HepG2 (cell line): ENCODE data around the gene EWSR1. TPM values are rescaled to one million over a fixed set of nuclear protein-coding genes. Genes with fewer than 3 reads are reported as not detected.

Experiments
- CSRNP2 ChIP-seq: sonication (generic); formaldehyde crosslinking; conservative IDR thresholded peaks from 2 replicates; pipeline ENCODE4 v1.8.0; 2022; ENCODE audit warnings: low read depth, missing genetic modification reagents
- DMAP1 ChIP-seq: IDR thresholded peaks from 2 replicates; pipeline ENCODE4 v1.6.1; 2016
- ESRRA ChIP-seq: sonication (generic); formaldehyde crosslinking; IDR thresholded peaks from 2 replicates; pipeline ENCODE4 v1.5.1; 2020; ENCODE audit warnings: mild to moderate bottlenecking, low read depth, missing genetic modification reagents
- FOSL2 ChIP-seq: sonication (generic); formaldehyde crosslinking; IDR thresholded peaks from 2 replicates; pipeline ENCODE4 v1.4.0; 2020; ENCODE audit warnings: missing genetic modification reagents
- GATA4 ChIP-seq: sonication (generic); IDR thresholded peaks from 2 replicates; pipeline ENCODE4 v1.6.1; 2016; ENCODE audit warnings: antibody characterized with exemption, low read depth, borderline replicate concordance
- GATAD1 ChIP-seq: IDR thresholded peaks from 2 replicates; pipeline ENCODE4 v1.6.1; 2016; ENCODE audit warnings: missing genetic modification reagents, missing compliant biosample characterization
- HNF4G ChIP-seq, 2 experiments: sonication (generic) in 1 of 2; formaldehyde crosslinking in 1 of 2; IDR thresholded peaks; 2 replicates each; pipeline versions ENCODE4 v1.4.0 to v1.6.1; 2011 to 2020; ENCODE audit warnings: borderline replicate concordance in 2 of 2, low read depth in 2 of 2, mild to moderate bottlenecking in 2 of 2, low read length in 1 of 2, missing genetic modification reagents in 1 of 2, moderate library complexity in 1 of 2
- JDP2 ChIP-seq: sonication (generic); formaldehyde crosslinking; IDR thresholded peaks from 2 replicates; pipeline ENCODE4 v1.8.1; 2022; ENCODE audit warnings: missing genetic modification reagents, borderline replicate concordance
- KDM4B ChIP-seq: sonication (generic); formaldehyde crosslinking; IDR thresholded peaks from 2 replicates; pipeline ENCODE4 v1.4.0; 2020; ENCODE audit warnings: missing genetic modification reagents
- MXI1 ChIP-seq: IDR thresholded peaks from 3 replicates; pipeline ENCODE4 v1.6.1; 2012; ENCODE audit warnings: low read depth, low read length, inconsistent platforms, borderline replicate concordance
- PITX1 ChIP-seq: sonication (generic); formaldehyde crosslinking; IDR thresholded peaks from 2 replicates; pipeline ENCODE4 v1.5.1; 2020; ENCODE audit warnings: mild to moderate bottlenecking, missing genetic modification reagents
- PREB ChIP-seq: sonication (generic); formaldehyde crosslinking; IDR thresholded peaks from 2 replicates; pipeline ENCODE4 v1.4.0; 2020; ENCODE audit warnings: missing genetic modification reagents
- SAP130 ChIP-seq: IDR thresholded peaks from 2 replicates; pipeline ENCODE4 v1.6.1; 2016; ENCODE audit warnings: low read depth
- SETDB1 ChIP-seq: sonication (generic); formaldehyde crosslinking; IDR thresholded peaks from 2 replicates; pipeline ENCODE4 v1.5.1; 2020; ENCODE audit warnings: missing genetic modification reagents, mild to moderate bottlenecking, borderline replicate concordance
- TFDP2 ChIP-seq: sonication (generic); formaldehyde crosslinking; IDR thresholded peaks from 2 replicates; pipeline ENCODE4 v1.4.0; 2020; ENCODE audit warnings: missing genetic modification reagents
- THAP9 ChIP-seq: sonication (generic); formaldehyde crosslinking; IDR thresholded peaks from 2 replicates; pipeline ENCODE4; 2020; ENCODE audit warnings: missing genetic modification reagents, mild to moderate bottlenecking, borderline replicate concordance
- ZNF121 ChIP-seq: sonication (generic); formaldehyde crosslinking; IDR thresholded peaks from 2 replicates; pipeline ENCODE4 v1.5.0; 2020; ENCODE audit warnings: mild to moderate bottlenecking, missing genetic modification reagents
- ZNF552 ChIP-seq: sonication (generic); formaldehyde crosslinking; IDR thresholded peaks from 2 replicates; pipeline ENCODE4 v1.9.0; 2022; ENCODE audit warnings: missing genetic modification reagents, mild to moderate bottlenecking, borderline replicate concordance
- ZNF619 ChIP-seq: sonication (generic); formaldehyde crosslinking; IDR thresholded peaks from 2 replicates; pipeline ENCODE4 v1.4.0; 2020; ENCODE audit warnings: mild to moderate bottlenecking, missing genetic modification reagents
- polyA plus RNA-seq, 8 experiments: library from polyadenylated mRNA; depleted of rRNA in 3 of 8; stranded (reverse) in 7 of 8; unstranded in 1 of 8; fragments of >200 nt; fragmentation: Illumina TruSeq in 4 of 8; extraction: Trizol in 4 of 8; gene quantifications; 2 replicates each; pipeline versions ENCODE4 v1.2.1 to v1.2.3, GENCODE V29; 2011 to 2016; ENCODE audit warnings: low read depth in 4 of 8, missing spikeins in 1 of 8, mixed read lengths in 1 of 8; ENCODE audit not compliant: insufficient read depth in 1 of 8
- total RNA-seq, 5 experiments: library from RNA; depleted of rRNA; stranded (reverse); fragments of >200 nt; fragmentation: Illumina TruSeq; extraction: Trizol; gene quantifications; 2 replicates each; pipeline ENCODE4 v1.2.3, GENCODE V29; 2016; ENCODE audit warnings: low read depth in 1 of 5
- TF ChIP-seq, protein P1 (sequence below): sonication (generic); formaldehyde crosslinking; IDR thresholded peaks from 2 replicates; pipeline ENCODE4 v1.5.0; 2020; ENCODE audit warnings: missing genetic modification reagents

The EWSR1 gene
- total and polyA plus RNA-seq, 2 of the 13 experiments (the other 11 are each of a cell fraction or from before 2014, with no cell fraction given) = 211 to 326 TPM

GRCh38 chr22:29306175-29306834, 38.2 kb downstream of the EWSR1 start, which contains the start of gene GAS2L1 (continued):
- 0 out of 2 replicates have a peak, but pooled peaks have one; percentile 21 for TF ChIP-seq HNF4G (IDR thresholded peaks at IDR 0.05; ENCODE audit: borderline replicate concordance, low read depth, low read length)
- no peak for TF ChIP-seq HNF4G (CRISPR knock-in tag; IDR thresholded peaks at IDR 0.05; ENCODE audit: borderline replicate concordance, low read depth)
- TF ChIP-seq, protein P1, sequence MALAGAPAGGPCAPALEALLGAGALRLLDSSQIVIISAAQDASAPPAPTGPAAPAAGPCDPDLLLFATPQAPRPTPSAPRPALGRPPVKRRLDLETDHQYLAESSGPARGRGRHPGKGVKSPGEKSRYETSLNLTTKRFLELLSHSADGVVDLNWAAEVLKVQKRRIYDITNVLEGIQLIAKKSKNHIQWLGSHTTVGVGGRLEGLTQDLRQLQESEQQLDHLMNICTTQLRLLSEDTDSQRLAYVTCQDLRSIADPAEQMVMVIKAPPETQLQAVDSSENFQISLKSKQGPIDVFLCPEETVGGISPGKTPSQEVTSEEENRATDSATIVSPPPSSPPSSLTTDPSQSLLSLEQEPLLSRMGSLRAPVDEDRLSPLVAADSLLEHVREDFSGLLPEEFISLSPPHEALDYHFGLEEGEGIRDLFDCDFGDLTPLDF (CRISPR knock-in tag) = no peak
- TF ChIP-seq SETDB1 (CRISPR knock-in tag) = no peak
- 0 out of 2 replicates have a peak, but pooled peaks have one; percentile 39 for TF ChIP-seq PITX1 (CRISPR knock-in tag)
- TF ChIP-seq SAP130 (CRISPR knock-in tag) = peak; percentile 55
- TF ChIP-seq GATA4 = no peak
- no peak for TF ChIP-seq DMAP1 (CRISPR knock-in tag)
- no peak for TF ChIP-seq KDM4B
- TF ChIP-seq CSRNP2 (CRISPR knock-in tag) = no peak
- TF ChIP-seq ZNF121 (CRISPR knock-in tag) = 0 out of 2 replicates have a peak, but pooled peaks have one; percentile 15
- no peak for TF ChIP-seq ZNF619 (CRISPR knock-in tag)
- no peak for TF ChIP-seq FOSL2 (CRISPR knock-in tag)
- peak; percentile 87 for TF ChIP-seq TFDP2 (CRISPR knock-in tag)
- no peak for TF ChIP-seq GATAD1
- TF ChIP-seq THAP9 (CRISPR knock-in tag) = no peak
- no peak for TF ChIP-seq MXI1
- TF ChIP-seq ESRRA = peak; percentile 26; the same call in 1 of the 2 replicates
- TF ChIP-seq ZNF552 = no peak
- TF ChIP-seq PREB (CRISPR knock-in tag) = no peak
- TF ChIP-seq JDP2 = no peak
